GM23338 (cell line): ENCODE measurements around the gene TNFAIP8L2.

Experiments
- CTCF ChIP-seq, 2 experiments: fragments of 200-600 bp in 1 of 2; sonication (generic) in 1 of 2; conservative IDR thresholded peaks; 2 replicates each; pipeline versions ENCODE4 v1.5.1 to v1.6.1; 2016 to 2017; ENCODE audit warnings: antibody characterized with exemption in 2 of 2, low read depth in 2 of 2, mild to moderate bottlenecking in 2 of 2, moderate library complexity in 1 of 2
- JUNB ChIP-seq: IDR thresholded peaks from one replicate; pipeline ENCODE4 v1.6.1; 2016; ENCODE audit warnings: antibody characterized with exemption; ENCODE audit not compliant: unreplicated experiment

GRCh38 chr1:151146072-151146411 is 10.4 kb upstream of the TNFAIP8L2 start:
- no peak for TF ChIP-seq CTCF (conservative IDR thresholded peaks at IDR 0.05; ENCODE audit: low read depth in 2 of 2)
- TF ChIP-seq JUNB: no peak
